ENCODE results near the gene SMG6.
A peak's percentile ranks its signal among the peaks of the same experiment; 100 is the strongest.

Gene SMG6

DNA sequence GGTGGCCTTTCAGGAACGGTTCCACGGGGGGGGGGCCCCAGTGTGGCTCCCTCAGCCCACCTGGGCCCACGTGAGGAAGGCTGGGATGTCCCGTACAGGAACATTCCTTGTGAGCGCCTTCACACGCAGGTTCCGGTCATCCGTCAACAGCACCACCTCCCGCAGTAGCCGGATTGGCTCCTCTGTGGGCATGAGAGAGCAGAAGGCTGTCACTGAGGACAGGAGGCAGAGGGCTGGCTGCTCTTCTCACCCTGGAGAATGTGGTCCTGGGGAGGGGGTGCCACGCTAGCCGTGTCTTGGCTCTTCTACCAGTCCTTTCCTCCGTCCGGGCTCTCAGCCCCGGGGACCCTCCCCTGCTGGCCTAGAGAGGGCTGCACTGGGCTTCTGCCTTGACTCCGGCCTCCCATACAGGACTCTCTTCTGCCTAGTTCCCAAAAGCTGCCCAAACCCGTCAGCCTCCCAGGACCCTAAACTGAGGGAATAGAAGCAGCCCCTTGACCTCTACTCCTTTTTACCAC, 242.1 kb downstream of the SMG6 start:
- no peak overlapping the region for H3K4me3 ChIP-seq (ENCODE audit: low read depth in 1 of 2, low read length in 1 of 2)
- H3K27ac ChIP-seq, result no peak overlapping the region
- H3K27me3 ChIP-seq, result peaks cover 22% of the 10 kb centered on the region
- H3K4me1 ChIP-seq (ENCODE audit: control insufficient read depth in 1 of 2, insufficient read depth in 1 of 2, low read depth in 1 of 2, low read length in 1 of 2), result peaks cover 40 to 47% of the 10 kb centered on the region in 2 experiments
- TF ChIP-seq, protein P1, sequence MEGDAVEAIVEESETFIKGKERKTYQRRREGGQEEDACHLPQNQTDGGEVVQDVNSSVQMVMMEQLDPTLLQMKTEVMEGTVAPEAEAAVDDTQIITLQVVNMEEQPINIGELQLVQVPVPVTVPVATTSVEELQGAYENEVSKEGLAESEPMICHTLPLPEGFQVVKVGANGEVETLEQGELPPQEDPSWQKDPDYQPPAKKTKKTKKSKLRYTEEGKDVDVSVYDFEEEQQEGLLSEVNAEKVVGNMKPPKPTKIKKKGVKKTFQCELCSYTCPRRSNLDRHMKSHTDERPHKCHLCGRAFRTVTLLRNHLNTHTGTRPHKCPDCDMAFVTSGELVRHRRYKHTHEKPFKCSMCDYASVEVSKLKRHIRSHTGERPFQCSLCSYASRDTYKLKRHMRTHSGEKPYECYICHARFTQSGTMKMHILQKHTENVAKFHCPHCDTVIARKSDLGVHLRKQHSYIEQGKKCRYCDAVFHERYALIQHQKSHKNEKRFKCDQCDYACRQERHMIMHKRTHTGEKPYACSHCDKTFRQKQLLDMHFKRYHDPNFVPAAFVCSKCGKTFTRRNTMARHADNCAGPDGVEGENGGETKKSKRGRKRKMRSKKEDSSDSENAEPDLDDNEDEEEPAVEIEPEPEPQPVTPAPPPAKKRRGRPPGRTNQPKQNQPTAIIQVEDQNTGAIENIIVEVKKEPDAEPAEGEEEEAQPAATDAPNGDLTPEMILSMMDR (IDR thresholded peaks at IDR 0.05), result no peak
- peaks cover 42% of the 10 kb centered on the region for H3K36me3 ChIP-seq
- no peaks in the 10 kb centered on the region for H3K9me3 ChIP-seq

DNA sequence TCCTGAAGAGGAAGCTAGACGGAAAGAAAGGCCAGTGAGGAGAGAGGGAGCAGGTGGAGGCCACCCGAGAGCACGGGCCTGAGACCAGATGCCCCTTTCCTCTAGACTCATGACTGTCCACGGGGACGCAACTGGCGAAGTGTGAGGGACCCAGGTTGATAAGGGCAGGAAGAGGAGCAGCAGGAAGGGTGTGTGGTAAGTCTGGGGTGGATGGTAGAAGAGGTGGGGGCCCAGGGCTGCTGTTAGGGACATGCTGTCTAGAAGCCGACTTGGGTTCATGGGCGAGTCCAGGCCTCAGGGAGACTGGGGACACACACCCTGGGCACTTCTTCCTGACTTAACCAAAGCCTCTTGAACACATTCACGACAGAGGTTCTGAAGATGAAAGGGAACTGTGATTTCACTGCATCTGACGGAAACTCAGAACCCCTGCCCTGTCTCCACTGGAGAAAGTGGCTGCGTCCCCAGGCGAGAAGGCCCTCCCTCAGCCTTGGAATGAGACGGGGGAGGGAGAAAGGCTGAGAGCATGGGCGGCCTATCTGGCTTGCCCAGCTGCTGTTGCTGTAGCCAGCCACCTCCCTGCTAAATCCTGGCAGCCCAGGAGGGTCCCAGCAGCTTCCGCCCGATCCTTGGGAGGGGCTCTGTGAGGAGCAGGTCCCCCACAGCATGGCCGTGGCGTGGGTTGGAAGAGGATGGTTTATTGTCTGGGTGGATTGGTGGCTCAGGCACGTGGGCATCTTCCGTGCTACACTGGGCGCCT, 242.7 kb downstream of the SMG6 start:
- Histone ChIP-seq H3K4me1 (ENCODE audit: control insufficient read depth in 1 of 2, insufficient read depth in 1 of 2, low read depth in 1 of 2, low read length in 1 of 2) (peaks cover 45 to 53% of the 10 kb centered on the region in 2 experiments), H3K27ac (no peak overlapping the region), H3K36me3 (peaks cover 36% of the 10 kb centered on the region), H3K4me3 (ENCODE audit: low read depth in 1 of 2, low read length in 1 of 2) (no peak overlapping the region), H3K27me3 (peaks cover 28% of the 10 kb centered on the region), H3K9me3 (no peaks in the 10 kb centered on the region)
- TF ChIP-seq, protein P1 (IDR thresholded peaks at IDR 0.05), result no peak

DNA sequence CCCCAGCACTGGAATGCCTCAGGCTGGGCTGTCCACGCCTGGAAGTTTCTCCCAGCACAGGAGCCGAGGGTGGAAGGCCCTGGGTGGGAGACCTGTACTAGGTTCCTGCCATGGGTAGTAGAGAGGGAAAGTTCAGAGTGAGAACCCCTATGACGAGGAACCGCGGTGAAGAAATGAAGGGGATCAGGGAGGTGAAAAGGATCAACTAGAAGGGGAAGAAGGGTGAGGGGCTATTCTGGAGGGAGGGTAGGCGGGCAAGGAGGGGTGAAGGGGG, 243.3 kb downstream of the SMG6 start:
- H3K4me3 ChIP-seq (ENCODE audit: low read depth in 1 of 2, low read length in 1 of 2), result no peak overlapping the region

DNA sequence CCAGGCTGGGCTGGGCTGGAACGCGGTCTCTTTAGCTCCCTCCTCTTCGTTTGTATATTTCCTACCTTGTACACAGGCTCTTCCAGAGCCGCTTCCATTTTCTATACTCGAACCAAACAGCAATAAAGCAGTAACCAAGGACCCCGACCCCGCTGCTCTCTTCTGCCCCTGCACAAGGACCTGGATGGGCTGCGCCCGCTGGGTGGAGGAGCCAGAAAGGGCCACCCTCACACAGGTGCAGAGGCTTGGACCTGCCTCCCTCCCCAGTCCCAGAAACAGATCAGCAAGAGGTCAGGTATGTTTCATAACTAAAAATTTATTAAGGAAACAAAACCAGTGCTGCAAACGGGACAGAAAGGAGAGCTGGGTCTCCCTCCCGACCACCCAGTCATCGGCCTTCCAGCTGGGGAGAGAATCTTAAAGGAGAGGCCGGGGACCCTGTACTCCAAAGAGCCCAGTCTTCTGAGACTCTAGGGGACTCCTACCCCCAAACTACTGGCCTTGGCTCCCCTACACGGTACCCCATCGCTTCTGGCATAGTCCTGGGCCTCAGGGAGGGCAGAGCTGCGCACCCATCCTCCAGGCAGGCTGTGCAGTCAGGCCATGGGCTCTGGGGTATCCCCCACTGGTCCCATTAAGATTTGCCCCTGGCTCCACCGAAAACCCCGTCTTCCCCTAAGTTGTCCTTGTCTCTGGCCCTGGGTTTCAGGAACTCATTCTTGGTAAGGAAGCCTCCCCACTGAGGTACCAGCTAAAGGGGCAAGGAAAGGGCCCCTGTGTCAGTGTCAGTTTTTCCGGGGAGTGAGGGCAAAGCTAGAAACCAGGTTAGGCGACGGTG, 243.8 kb downstream of the SMG6 start:
- peak overlapping the region; percentile 65 to 85 for H3K4me3 ChIP-seq (ENCODE audit: low read depth in 1 of 2, low read length in 1 of 2)
- H3K4me1 ChIP-seq (ENCODE audit: control insufficient read depth in 1 of 2, insufficient read depth in 1 of 2, low read depth in 1 of 2, low read length in 1 of 2), result peaks cover 53 to 64% of the 10 kb centered on the region in 2 experiments
- TF ChIP-seq, protein P1 (IDR thresholded peaks at IDR 0.05), result no peak
- H3K36me3 ChIP-seq, result peaks cover 25% of the 10 kb centered on the region
- no peaks in the 10 kb centered on the region for H3K9me3 ChIP-seq
- H3K27ac ChIP-seq, result peak overlapping the region; percentile 83
- peaks cover 39% of the 10 kb centered on the region for H3K27me3 ChIP-seq

More for the DNA sequence above, 243.3 kb downstream of the SMG6 start:
- TF ChIP-seq, protein P1 (IDR thresholded peaks at IDR 0.05), result no peak
- H3K27ac ChIP-seq, result peak overlapping the region; percentile 83
- H3K9me3 ChIP-seq, result no peaks in the 10 kb centered on the region
- H3K4me1 ChIP-seq (ENCODE audit: control insufficient read depth in 1 of 2, insufficient read depth in 1 of 2, low read depth in 1 of 2, low read length in 1 of 2), result peaks cover 49 to 59% of the 10 kb centered on the region in 2 experiments
- H3K36me3 ChIP-seq, result peaks cover 30% of the 10 kb centered on the region
- peaks cover 34% of the 10 kb centered on the region for H3K27me3 ChIP-seq

DNA sequence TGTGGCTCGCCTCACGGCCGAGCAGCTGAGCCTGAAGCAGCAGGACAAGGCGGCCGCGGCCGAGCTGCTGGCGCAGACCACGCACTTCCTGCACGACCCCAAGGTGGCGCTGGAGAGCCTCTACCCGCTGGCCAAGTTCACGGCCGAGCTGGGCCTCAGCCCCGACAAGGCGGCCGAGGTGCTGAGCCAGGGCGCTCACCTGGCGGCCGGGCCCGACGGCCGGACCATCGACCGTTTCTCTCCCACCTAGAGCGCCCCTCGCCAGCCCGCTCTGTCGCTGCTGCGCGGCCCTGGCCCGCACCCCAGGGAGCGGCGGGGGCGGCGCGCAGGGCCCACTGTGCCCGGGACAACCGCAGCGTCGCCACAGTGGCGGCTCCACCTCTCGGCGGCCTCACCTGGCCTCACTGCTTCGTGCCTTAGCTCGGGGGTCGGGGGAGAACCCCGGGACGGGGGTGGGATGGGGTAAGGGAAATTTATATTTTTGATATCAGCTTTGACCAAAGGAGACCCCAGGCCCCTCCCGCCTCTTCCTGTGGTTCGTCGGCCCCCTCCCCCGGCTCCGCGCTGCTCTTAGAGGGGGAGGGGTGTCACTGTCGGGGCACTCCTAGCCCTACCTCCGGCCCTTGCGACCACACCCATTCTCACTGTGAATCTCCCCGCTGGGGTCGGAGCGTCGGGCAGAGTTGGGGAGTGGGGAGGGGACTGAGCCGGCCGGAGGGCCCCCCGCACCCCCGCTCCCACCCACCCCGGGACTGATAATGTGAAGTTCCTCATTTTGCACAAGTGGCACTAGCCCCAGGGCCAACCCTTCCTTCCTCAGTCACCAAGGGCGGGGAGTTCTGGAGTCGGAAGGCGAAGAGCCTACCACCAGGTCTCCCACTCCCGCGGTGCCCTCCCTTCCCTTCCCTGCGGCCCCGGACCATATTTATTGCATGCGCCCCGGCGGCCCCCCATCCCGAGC, 244.7 kb downstream of the SMG6 start:
- peak overlapping the region; percentile 83 for H3K27ac ChIP-seq
- no peaks in the 10 kb centered on the region for H3K9me3 ChIP-seq
- H3K27me3 ChIP-seq, result peaks cover 48% of the 10 kb centered on the region
- TF ChIP-seq, protein P1 (IDR thresholded peaks at IDR 0.05), result peak; percentile 93
- peaks cover 19% of the 10 kb centered on the region for H3K36me3 ChIP-seq
- peaks cover 60 to 73% of the 10 kb centered on the region in 2 experiments for H3K4me1 ChIP-seq (ENCODE audit: control insufficient read depth in 1 of 2, insufficient read depth in 1 of 2, low read depth in 1 of 2, low read length in 1 of 2)
- H3K4me3 ChIP-seq (ENCODE audit: low read depth in 1 of 2, low read length in 1 of 2), result peak overlapping the region; percentile 65 to 85

Measured in neutrophil (primary cell).